Gastrocnemius medialis (tissue), 4 donors: ENCODE results near the gene CSRNP3. TPM values are rescaled to one million over a fixed set of nuclear protein-coding genes. Genes with fewer than 3 reads are reported as not detected.
A peak's percentile ranks its signal among the peaks of the same experiment; 100 is the strongest.

ENCODE experiments used
- ATAC-seq, 2 donors: fragments of 150-250 bp; one replicate each; pipeline ENCODE4 v1.9.1; 2016
- DNase-seq, 2 donors: peaks; one replicate each; pipeline ENCODE4 v3.0.0-alpha.2; 2019
- H3K27ac ChIP-seq, 4 donors: fragments of 200-600 bp; sonication (generic); 1 replicate in 1 of 4; 2 replicates in 3 of 4; pipeline ENCODE4 v1.5.1; 2016 to 2018; ENCODE audit warnings: mild to moderate bottlenecking in 2 of 4, moderate library complexity in 1 of 4
- H3K27me3 ChIP-seq, 3 donors: fragments of 200-600 bp; sonication (generic) in 2 of 3; 1 replicate in 1 of 3; 2 replicates in 2 of 3; pipeline versions ENCODE4 v1.5.1 to v1.6.0; 2016 to 2019; ENCODE audit warnings: mild to moderate bottlenecking in 1 of 3, moderate library complexity in 1 of 3
- H3K36me3 ChIP-seq, 2 donors: fragments of 200-600 bp; sonication (generic) in 1 of 2; one replicate each; pipeline ENCODE4 v1.5.1; 2017 to 2018
- H3K4me1 ChIP-seq, 2 donors: fragments of 200-600 bp; sonication (generic) in 1 of 2; one replicate each; pipeline ENCODE4 v1.5.1; 2016 to 2017; ENCODE audit warnings: mild to moderate bottlenecking in 2 of 2
- H3K4me3 ChIP-seq, 4 donors: fragments of 200-600 bp; sonication (generic) in 3 of 4; 1 replicate in 1 of 4; 2 replicates in 3 of 4; pipeline ENCODE4 v1.5.1; 2016 to 2019; ENCODE audit warnings: mild to moderate bottlenecking in 2 of 4
- H3K9me3 ChIP-seq, 3 donors: fragments of 200-600 bp; sonication (generic) in 2 of 3; 1 replicate in 1 of 3; 2 replicates in 2 of 3; pipeline ENCODE4 v1.5.1; 2016 to 2019
- POLR2A ChIP-seq, 2 donors: fragments of 450-650 bp; IDR thresholded peaks; one replicate each; pipeline ENCODE4 v1.6.1; 2017; ENCODE audit warnings: antibody characterized with exemption in 2 of 2, mild to moderate bottlenecking in 2 of 2, moderate library complexity in 2 of 2
- in situ Hi-C, 4 donors: fragments of 200-750 bp; cut with MboI; loops; one replicate each; pipeline versions ENCODE4 v1.15.0 to v1.8.0; 2017; ENCODE audit warnings: low sequenced_read_pairs in 4 of 4
- intact Hi-C: fragments of 100-400 bp; cut with DNase I; formaldehyde crosslinking; loops from one replicate; pipeline ENCODE4 v1.15.1; 2023; ENCODE audit warnings: low total_unique reads
- total RNA-seq, 4 donors: library from RNA; depleted of rRNA; stranded (reverse); fragments of >200 nt; gene quantifications; one replicate each; pipeline versions ENCODE4 v1.1.0 to v1.2.3, GENCODE V29; 2016
- TF ChIP-seq, protein P1 (sequence below), 5 experiments: fragments of 450-650 bp in 3 of 5; fragments of 200-600 bp in 2 of 5; sonication (generic) in 2 of 5; IDR thresholded peaks in 4 of 5; conservative IDR thresholded peaks in 1 of 5; 1 replicate in 4 of 5; 2 replicates in 1 of 5; pipeline ENCODE4 v1.5.1; 2016 to 2019; ENCODE audit warnings: antibody characterized with exemption in 5 of 5, mild to moderate bottlenecking in 3 of 5, moderate library complexity in 3 of 5

Gene CSRNP3
- total RNA-seq, 4 donors from 2014 or later: 0.05 to 0.27 (median 0.08) TPM

- no peak for DNase-seq
- in situ Hi-C loops: no loop called here
- intact Hi-C loops: no loop called here
- ATAC-seq: no peak
- Histone ChIP-seq H3K4me1 (no peaks in the 10 kb centered on the region), H3K27me3 (no peaks in the 10 kb centered on the region), H3K36me3 (no peaks in the 10 kb centered on the region), H3K9me3 (no peaks in the 10 kb centered on the region), H3K27ac (no peak overlapping the region), H3K4me3 (no peak overlapping the region)
- TF ChIP-seq, protein P1, sequence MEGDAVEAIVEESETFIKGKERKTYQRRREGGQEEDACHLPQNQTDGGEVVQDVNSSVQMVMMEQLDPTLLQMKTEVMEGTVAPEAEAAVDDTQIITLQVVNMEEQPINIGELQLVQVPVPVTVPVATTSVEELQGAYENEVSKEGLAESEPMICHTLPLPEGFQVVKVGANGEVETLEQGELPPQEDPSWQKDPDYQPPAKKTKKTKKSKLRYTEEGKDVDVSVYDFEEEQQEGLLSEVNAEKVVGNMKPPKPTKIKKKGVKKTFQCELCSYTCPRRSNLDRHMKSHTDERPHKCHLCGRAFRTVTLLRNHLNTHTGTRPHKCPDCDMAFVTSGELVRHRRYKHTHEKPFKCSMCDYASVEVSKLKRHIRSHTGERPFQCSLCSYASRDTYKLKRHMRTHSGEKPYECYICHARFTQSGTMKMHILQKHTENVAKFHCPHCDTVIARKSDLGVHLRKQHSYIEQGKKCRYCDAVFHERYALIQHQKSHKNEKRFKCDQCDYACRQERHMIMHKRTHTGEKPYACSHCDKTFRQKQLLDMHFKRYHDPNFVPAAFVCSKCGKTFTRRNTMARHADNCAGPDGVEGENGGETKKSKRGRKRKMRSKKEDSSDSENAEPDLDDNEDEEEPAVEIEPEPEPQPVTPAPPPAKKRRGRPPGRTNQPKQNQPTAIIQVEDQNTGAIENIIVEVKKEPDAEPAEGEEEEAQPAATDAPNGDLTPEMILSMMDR (IDR thresholded peaks at IDR 0.05 in 4 of 5, conservative IDR thresholded peaks at IDR 0.05 in 1 of 5): no peak
- TF ChIP-seq POLR2A (IDR thresholded peaks at IDR 0.05): no peak
Measured at GRCh38 chr2:165450156-165450555, 19.3 kb upstream of the CSRNP3 start.

DNA sequence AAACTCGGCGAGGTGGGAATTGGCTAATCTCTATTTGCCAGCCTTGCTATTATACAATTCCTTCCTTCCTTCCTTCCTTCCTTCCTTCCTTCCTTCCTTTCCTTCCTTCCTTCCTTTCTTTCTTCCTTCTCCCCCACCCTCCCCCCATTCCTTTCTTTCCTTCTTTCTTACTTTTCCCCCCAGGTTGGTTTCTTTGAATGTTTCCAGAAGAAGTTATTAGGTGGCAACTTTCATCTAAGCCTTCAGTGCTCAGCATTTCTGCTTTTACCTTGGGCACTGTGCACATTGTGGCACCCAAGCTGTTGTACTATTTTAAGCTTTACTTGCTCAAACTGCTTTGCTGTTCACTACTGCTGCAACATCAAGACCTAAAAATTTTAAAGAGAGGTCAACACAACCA, 17.2 kb upstream of the CSRNP3 start:
- H3K9me3 ChIP-seq: no peaks in the 10 kb centered on the region
- no peaks in the 10 kb centered on the region for H3K27me3 ChIP-seq
- in situ Hi-C loops: no loop called here
- intact Hi-C loops: no loop called here
- DNase-seq (no peak), ATAC-seq (no peak)
- no peaks in the 10 kb centered on the region for H3K4me1 ChIP-seq
- no peak overlapping the region for H3K27ac ChIP-seq
- no peaks in the 10 kb centered on the region for H3K36me3 ChIP-seq
- no peak for TF ChIP-seq POLR2A (IDR thresholded peaks at IDR 0.05)
- TF ChIP-seq, protein P1 (IDR thresholded peaks at IDR 0.05 in 4 of 5, conservative IDR thresholded peaks at IDR 0.05 in 1 of 5): no peak
- no peak overlapping the region for H3K4me3 ChIP-seq

- Histone ChIP-seq H3K27me3 (no peaks in the 10 kb centered on the region), H3K4me3 (no peak overlapping the region), H3K9me3 (no peaks in the 10 kb centered on the region), H3K4me1 (no peaks in the 10 kb centered on the region), H3K27ac (no peak overlapping the region), H3K36me3 (no peaks in the 10 kb centered on the region)
- intact Hi-C loops (no loop called here), in situ Hi-C loops (no loop called here)
- no peak for ATAC-seq
- DNase-seq: no peak
- no peak for TF ChIP-seq POLR2A (IDR thresholded peaks at IDR 0.05)
- TF ChIP-seq, protein P1 (IDR thresholded peaks at IDR 0.05 in 4 of 5, conservative IDR thresholded peaks at IDR 0.05 in 1 of 5): no peak
Measured at GRCh38 chr2:165453561-165454094, 15.9 kb upstream of the CSRNP3 start.

- DNase-seq: no peak
- Histone ChIP-seq H3K27ac (no peak overlapping the region), H3K4me3 (no peak overlapping the region), H3K9me3 (no peaks in the 10 kb centered on the region), H3K4me1 (no peaks in the 10 kb centered on the region), H3K36me3 (no peaks in the 10 kb centered on the region), H3K27me3 (no peaks in the 10 kb centered on the region)
- intact Hi-C loops: no loop called here
- no peak for ATAC-seq
- in situ Hi-C loops: no loop called here
- TF ChIP-seq, protein P1 (IDR thresholded peaks at IDR 0.05 in 4 of 5, conservative IDR thresholded peaks at IDR 0.05 in 1 of 5): no peak
- no peak for TF ChIP-seq POLR2A (IDR thresholded peaks at IDR 0.05)
Measured at GRCh38 chr2:165454905-165455304, 14.6 kb upstream of the CSRNP3 start.

DNA sequence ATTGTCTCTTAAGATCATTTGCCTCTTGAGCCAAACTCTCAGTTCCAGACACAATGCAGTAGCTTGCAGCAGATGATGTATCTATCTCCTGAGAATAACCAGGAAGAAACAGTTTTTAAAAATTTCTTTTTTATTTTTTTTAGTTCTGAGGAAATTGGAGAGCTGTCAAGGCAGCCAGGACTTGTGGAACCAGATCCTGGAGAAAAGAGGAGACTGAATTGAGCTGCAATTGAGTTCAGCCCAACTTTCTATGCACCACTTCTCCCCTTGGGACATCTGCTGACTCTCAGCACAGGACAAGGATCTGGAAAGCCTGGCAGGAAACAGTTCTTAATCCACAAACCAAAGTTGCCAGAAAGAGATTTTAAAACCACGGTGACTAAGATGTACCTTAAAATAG, 13.5 kb upstream of the CSRNP3 start:
- in situ Hi-C loops (no loop called here), intact Hi-C loops (no loop called here)
- H3K4me3 ChIP-seq: no peak overlapping the region
- ATAC-seq (no peak), DNase-seq (peak in 1 of 2 donors; percentile 13)
- no peaks in the 10 kb centered on the region for H3K9me3 ChIP-seq
- H3K27me3 ChIP-seq: no peaks in the 10 kb centered on the region
- H3K4me1 ChIP-seq: no peaks in the 10 kb centered on the region
- TF ChIP-seq POLR2A (IDR thresholded peaks at IDR 0.05): no peak
- TF ChIP-seq, protein P1 (IDR thresholded peaks at IDR 0.05 in 4 of 5, conservative IDR thresholded peaks at IDR 0.05 in 1 of 5): no peak
- H3K36me3 ChIP-seq: no peaks in the 10 kb centered on the region
- no peak overlapping the region for H3K27ac ChIP-seq
